ENCODE results near the gene POLR2F.

Gene POLR2F

GRCh38 chr22:37953437-37954179 lies at the start of gene POLR2F, which contains the start of gene C22orf23:
TSS of gene POLR2F (plus strand) at chr22:37953699. CDS start at chr22:37953788, 89 bp downstream.
TSS of gene C22orf23 (minus strand) at chr22:37953601. CDS start at chr22:37953149, 452 bp downstream.
- peak; percentile 92 to 95 (median 93) for DNase-seq (ENCODE audit: low read depth in 2 of 3, low spot score in 1 of 3)

- no peak for DNase-seq (ENCODE audit: low read depth in 2 of 3, low spot score in 1 of 3)
Observed at GRCh38 chr22:37904572-37905533, 48.6 kb upstream of the POLR2F start.

GRCh38 chr22:37905534-37906363 lies 47.8 kb upstream of the POLR2F start, which contains the start of gene MICALL1:
TSS of gene MICALL1 (plus strand) at chr22:37906297. CDS start at chr22:37906423, 126 bp downstream.
- DNase-seq (ENCODE audit: low read depth in 2 of 3, low spot score in 1 of 3): peak in 2 of 3 donors; percentile 37 to 62

DNA sequence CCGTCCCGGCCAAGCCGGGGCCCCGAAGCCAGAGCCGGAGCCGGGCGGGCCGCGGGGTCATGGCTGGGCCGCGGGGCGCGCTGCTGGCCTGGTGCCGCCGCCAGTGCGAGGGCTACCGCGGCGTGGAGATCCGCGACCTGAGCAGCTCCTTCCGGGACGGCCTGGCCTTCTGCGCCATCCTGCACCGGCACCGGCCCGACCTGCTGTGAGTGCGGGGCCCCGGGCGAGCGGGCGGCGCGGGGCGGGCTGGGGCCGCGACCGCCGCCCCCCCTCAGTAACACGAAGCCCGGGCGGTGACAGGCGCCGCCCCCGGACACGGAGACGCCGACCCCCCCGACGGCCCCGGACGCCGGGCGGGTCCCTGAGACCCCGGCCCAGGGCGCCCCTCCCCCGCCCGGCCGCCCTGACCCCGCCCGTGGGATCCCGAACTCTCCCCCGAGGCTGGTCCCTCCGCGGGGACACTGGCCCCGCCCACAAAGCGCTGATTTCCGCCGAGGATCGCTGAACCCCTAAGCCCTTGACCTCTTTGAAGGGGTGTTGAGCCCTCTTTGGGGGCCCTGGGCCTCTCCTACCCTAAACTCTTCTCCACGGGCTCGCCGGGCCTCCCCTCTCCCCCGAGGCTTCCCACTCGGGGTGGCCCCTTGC lies 47.0 kb upstream of the POLR2F start:
- peak in 1 of 3 donors; percentile 14 for DNase-seq (ENCODE audit: low read depth in 2 of 3, low spot score in 1 of 3)

DNA sequence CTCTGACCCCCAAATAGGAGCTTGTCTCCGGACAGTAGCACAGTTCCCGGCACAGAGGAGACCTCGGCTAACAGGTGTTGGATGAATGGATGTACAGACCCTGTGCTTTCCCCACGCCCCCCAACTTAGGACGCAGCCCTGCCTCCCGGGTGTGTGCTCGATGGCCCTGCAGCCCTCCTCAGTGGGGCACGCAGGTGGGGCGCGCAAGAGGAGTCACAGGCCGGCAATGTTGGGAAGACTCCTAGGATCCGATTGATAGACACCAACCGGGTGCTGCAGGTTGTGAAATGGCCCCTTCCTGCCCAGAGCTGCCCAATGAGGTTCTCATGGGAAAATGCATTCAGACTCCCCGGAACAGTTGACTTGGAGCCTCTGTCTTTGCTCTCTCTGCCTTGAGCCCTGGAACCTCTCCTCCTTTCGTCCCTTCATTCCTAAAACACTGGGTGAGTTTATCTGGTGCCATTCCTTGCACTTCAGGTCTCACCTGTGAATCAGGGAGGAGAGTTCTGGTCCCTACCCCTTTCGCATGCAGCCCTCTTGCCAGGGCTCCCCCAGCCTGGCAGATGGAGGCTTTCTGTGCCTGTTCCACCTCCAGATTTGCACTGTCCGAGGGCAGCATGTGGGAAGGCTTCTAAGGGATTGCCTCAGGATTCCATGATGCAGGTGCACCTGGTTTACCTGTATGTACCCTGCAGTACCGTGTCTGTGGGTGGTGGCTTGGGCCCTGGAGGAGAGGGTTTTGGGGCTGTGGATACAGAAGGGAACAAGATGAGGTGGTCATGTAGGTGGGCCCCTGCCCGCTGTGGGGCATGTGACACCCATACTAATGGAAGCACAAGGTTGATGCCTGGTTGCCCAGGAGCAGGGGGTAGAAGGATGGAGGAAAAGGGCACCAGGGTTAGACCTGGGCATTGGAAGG lies 46.2 kb upstream of the POLR2F start:
- DNase-seq (ENCODE audit: low read depth in 2 of 3, low spot score in 1 of 3): no peak

DNA sequence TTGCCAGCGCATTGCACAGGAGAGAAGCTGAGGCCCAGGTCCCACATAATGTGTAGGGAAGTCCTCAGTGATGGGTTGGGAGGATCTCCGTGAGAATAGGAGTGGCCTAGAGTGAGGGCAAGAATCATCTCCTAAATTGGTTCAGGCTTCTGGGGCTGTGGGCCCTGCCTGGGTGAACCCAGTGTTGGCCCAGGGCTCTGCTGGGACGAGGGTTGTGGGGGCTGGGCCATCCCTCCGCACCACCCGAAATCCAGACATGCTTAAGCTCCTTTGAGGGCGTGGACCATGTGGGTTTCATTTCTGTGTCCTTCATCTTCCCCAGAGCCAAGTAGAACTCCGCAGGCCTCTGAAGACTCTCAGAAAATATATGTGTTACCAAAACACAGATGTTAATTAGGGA lies 43.7 kb upstream of the POLR2F start:
- no peak for DNase-seq (ENCODE audit: low read depth in 2 of 3, low spot score in 1 of 3)

GRCh38 chr22:37910890-37911672 lies 42.4 kb upstream of the POLR2F start:
- no peak for DNase-seq (ENCODE audit: low read depth in 2 of 3, low spot score in 1 of 3)

DNA sequence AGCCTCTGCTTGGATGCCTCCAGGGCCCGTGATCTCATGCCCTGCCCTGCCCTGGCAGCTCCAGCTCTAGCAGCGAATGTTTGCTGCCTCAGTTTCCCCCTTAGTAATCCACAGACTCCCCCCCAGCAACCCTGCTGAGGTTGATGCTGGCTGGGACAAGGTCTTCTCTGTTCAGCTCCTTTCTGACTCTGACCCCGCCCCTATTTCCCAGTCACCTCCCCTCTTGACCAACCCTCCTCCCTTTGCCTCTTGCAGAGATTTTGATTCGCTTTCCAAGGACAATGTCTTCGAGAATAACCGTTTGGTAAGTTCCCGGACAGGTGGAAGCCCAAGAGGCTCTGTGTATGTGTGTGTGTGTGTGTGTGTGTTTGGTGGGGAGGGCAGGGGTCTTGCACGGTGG lies 41.8 kb upstream of the POLR2F start:
- no peak for DNase-seq (ENCODE audit: low read depth in 2 of 3, low spot score in 1 of 3)

DNA sequence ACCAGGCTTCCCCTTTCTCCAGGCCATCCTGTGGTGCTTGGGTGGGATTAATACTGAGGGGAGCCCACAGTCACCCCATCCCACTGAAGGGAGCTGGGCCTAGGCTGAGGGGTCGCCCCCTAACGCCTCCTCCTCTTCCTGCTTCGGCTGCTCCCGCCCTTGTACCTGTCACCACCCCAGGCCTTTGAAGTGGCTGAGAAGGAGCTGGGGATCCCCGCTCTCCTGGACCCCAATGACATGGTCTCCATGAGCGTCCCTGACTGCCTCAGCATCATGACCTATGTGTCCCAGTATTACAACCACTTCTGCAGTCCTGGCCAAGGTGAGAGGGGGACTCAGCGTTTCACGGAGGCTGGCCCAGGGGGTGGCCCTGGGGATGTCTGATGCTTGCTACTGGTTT lies 41.3 kb upstream of the POLR2F start:
- no peak for DNase-seq (ENCODE audit: low read depth in 2 of 3, low spot score in 1 of 3)

GRCh38 chr22:37913233-37913721 lies 40.2 kb upstream of the POLR2F start:
- no peak for DNase-seq (ENCODE audit: low read depth in 2 of 3, low spot score in 1 of 3)

DNA sequence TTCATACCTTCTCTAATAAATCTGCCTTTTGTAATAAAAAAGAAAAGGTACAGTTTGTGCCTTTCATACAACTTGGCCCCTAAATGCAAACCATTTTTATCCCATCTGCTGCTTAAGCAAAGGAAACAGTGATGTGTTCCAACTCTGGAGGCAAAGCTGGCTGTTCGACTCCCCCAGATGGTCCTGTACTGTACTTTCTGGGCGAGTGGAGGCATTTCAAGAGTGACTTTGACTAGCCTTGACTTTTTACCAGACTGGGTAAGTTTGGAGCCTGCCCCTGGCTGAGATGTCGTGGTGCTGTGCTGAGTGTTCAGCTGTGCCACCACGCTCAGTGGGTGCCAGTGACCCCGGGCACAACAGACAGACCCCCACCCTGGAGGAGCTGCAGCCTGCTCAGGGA lies 37.2 kb upstream of the POLR2F start:
- no peak for DNase-seq (ENCODE audit: low read depth in 2 of 3, low spot score in 1 of 3)

- DNase-seq (ENCODE audit: low read depth in 2 of 3, low spot score in 1 of 3): no peak
Observed at GRCh38 chr22:37917874-37918548, 35.5 kb upstream of the POLR2F start.

GRCh38 chr22:37918580-37919270 lies 34.8 kb upstream of the POLR2F start:
- DNase-seq (ENCODE audit: low read depth in 2 of 3, low spot score in 1 of 3): no peak

DNA sequence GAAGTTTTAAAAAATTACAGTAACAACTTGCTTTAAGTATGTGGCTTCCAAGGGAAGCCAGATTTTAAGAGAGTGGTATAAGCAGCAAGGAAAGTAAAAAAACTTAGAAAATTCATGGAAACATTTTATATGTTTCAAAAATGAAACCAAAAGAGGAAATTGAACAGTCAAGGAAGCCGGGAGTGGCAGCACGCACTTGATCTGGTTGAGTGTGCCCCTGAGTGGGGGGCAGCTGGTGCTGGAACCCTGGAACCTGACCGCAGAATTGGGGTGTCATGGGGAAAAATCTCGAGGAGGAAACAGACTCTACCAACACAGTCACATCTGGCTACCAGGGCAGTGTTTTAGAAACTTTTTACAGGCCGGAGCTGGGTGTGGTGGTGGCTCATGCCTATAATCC lies 33.4 kb upstream of the POLR2F start:
- no peak for DNase-seq (ENCODE audit: low read depth in 2 of 3, low spot score in 1 of 3)

- no peak for DNase-seq (ENCODE audit: low read depth in 2 of 3, low spot score in 1 of 3)
Observed at GRCh38 chr22:37922191-37922590, 31.3 kb upstream of the POLR2F start.

- no peak for DNase-seq (ENCODE audit: low read depth in 2 of 3, low spot score in 1 of 3)
Observed at GRCh38 chr22:37923927-37924326, 29.6 kb upstream of the POLR2F start.

- no peak for DNase-seq (ENCODE audit: low read depth in 2 of 3, low spot score in 1 of 3)
Observed at GRCh38 chr22:37924386-37925065, 29.0 kb upstream of the POLR2F start.
